ENCODE results near the gene CAT. TPM values are rescaled to one million over a fixed set of nuclear protein-coding genes. Genes with fewer than 3 reads are reported as not detected.

Gene CAT
- total RNA-seq, 1 experiment from 2014 or later = 53.9 TPM

DNA sequence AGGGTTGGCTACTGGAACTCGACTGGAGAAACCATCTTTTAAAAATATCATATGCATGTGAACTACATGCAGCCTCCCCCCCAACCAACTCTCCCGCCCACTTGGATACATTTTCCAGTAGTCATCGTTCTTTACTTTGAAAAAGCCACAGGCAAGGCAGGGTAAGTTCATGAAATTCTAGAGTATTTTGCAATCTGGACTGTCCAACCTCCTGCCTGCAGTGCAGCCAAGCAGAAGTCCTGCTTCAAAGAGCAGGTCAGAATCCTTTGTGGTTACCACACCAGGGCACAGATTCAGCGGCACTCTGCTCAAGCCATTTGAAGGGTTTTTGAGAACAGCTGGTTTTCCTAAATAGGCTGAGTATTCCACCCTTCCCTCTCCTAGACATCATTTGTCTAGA, 62.8 kb downstream of the CAT start:
- DNase-seq (ENCODE audit: low read depth in 1 of 2, low spot score in 2 of 2) = no peak
- Histone ChIP-seq H3K9me3 (replicated peaks) (no peaks in the 10 kb centered on the region), H3K27me3 (replicated peaks) (peaks cover 7% of the 10 kb centered on the region), H3K27ac (no peak overlapping the region), H3K4me3 (no peak overlapping the region), H3K4me1 (replicated peaks) (no peaks in the 10 kb centered on the region), H3K36me3 (no peaks in the 10 kb centered on the region)

DNA sequence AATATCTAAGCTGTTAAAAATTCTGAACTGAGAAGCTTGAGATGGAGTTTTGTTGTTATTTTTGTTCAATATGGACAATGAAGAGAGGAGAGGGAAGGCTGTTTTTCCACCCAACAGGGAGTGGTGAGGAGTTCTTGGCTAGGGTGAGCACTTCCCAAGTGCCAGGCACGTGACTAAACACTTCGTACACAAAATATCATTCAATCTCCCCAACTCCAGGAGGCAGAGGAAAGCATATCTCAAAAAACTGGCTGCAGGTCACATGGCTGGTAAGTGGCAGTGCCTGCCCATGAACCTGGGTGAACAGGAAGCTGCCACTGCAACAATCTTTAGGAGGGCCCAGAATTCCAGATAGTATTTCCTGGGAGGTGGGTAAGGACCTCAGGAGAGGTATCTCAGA, 63.2 kb downstream of the CAT start:
- Histone ChIP-seq H3K27me3 (replicated peaks) (peaks cover 5% of the 10 kb centered on the region), H3K36me3 (no peaks in the 10 kb centered on the region), H3K9me3 (replicated peaks) (no peaks in the 10 kb centered on the region), H3K27ac (no peak overlapping the region), H3K4me1 (replicated peaks) (no peaks in the 10 kb centered on the region), H3K4me3 (no peak overlapping the region)
- DNase-seq (ENCODE audit: low read depth in 1 of 2, low spot score in 2 of 2) = no peak

DNA sequence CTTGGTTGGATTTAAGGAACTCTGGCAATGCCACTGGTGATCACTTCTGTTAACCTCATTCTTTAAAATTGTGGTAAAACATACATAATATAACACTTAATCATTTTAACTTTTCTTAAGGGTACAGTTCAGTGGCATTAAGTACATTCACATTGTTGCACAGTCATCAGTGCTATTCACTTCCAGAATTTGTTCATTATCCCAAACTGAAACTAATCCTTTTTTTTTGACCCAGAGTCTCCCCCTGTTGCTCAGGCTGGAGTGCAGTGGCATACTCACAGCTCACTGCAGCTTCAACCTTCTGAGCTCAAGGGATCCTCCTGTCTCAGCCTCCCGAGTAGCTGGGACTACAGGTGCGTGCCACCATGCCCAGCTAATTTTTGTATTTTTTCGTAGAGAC, 64.2 kb downstream of the CAT start:
- peaks cover 2% of the 10 kb centered on the region; the same call in 1 of the 2 replicates for H3K27me3 ChIP-seq (replicated peaks)
- H3K9me3 ChIP-seq (replicated peaks) = no peaks in the 10 kb centered on the region
- no peak overlapping the region for H3K4me3 ChIP-seq
- no peaks in the 10 kb centered on the region for H3K36me3 ChIP-seq
- no peak for DNase-seq (ENCODE audit: low read depth in 1 of 2, low spot score in 2 of 2)
- no peaks in the 10 kb centered on the region for H3K4me1 ChIP-seq (replicated peaks)
- H3K27ac ChIP-seq = no peak overlapping the region

DNA sequence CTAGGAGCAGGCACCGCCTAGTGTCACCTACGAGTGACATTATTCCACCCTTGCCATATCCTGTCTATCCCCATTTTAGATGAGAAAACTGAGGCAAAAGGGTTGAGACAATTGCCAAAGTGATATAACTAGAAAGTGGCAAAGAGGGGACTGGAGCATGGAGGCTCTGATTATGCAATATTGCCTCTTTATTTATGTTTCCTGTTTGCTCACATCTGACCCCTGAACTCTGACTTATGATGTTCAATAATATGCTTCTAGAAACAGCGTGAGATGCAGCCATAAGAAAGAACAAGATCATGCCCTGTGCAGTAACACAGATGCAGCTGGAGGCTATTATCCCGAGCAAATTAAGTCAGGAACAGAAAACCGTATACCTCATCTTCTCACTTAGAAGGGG, 67.1 kb downstream of the CAT start:
- Histone ChIP-seq H3K4me3 (no peak overlapping the region), H3K9me3 (replicated peaks) (no peaks in the 10 kb centered on the region), H3K27me3 (replicated peaks) (no peaks in the 10 kb centered on the region; the same call in 1 of the 2 replicates), H3K27ac (no peak overlapping the region), H3K4me1 (replicated peaks) (no peaks in the 10 kb centered on the region), H3K36me3 (no peaks in the 10 kb centered on the region)
- DNase-seq (ENCODE audit: low read depth in 1 of 2, low spot score in 2 of 2) = no peak

DNA sequence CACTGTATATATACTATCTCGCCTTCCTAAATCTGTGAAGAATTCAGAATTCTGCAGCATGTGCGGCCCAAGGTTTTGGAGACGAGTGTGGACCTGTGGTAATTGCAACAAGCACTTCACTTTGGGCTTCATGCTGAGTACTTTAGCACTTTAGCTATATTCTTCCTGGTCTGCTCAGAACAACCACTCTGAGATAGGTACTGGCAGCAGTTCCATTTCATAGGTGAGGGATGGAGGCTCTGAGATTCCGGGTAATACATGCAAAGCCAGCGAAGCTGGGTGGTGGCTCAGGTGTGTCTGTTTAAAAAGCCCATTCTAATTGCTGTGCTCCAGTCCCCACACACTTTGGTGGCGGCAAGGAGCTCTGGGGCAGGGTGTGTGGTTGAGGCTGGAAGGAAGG, 68.4 kb downstream of the CAT start:
- Histone ChIP-seq H3K27me3 (replicated peaks) (no peaks in the 10 kb centered on the region; the same call in 1 of the 2 replicates), H3K4me1 (replicated peaks) (no peaks in the 10 kb centered on the region), H3K27ac (no peak overlapping the region), H3K4me3 (no peak overlapping the region), H3K36me3 (no peaks in the 10 kb centered on the region), H3K9me3 (replicated peaks) (no peaks in the 10 kb centered on the region)
- DNase-seq (ENCODE audit: low read depth in 1 of 2, low spot score in 2 of 2) = no peak

DNA sequence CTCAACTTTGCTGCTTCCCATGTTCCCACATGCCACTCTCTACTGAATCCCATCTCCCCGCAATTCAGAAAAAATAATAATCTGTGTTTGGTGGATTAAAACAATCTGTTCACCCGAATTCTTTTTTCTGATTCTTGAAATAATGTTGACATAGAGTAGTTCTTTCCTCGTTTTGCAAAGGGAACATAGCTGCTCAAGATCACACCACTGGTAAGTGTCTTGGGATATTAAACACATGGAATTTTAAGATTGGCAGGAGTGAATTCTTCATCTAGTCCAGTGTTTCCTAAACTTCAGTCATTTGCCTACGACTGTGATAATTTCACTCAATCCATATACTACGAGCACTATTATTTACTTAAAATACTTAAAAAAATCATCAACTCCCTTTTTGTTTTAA, 68.9 kb downstream of the CAT start:
- no peak for DNase-seq (ENCODE audit: low read depth in 1 of 2, low spot score in 2 of 2)

DNA sequence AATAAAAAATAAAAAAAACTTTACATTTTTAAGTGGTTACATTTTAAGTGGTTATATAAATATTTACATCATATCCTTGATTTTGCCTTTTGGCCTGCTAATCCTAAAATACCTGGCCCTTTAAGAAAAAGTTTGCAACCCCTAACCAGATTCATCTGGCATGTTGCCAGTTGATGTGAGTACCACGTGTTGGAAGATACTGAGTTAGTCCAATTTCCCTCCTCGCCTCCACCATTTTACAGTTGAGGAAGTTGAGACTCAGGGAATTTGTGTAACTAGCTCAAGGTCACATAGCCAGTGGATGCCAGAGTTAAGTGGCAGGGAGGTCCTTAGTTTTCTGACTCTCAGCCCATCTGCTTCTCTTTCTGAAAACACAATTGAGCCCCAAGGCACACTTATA, 69.8 kb downstream of the CAT start:
- H3K27ac ChIP-seq = no peak overlapping the region
- H3K4me3 ChIP-seq = no peak overlapping the region
- no peaks in the 10 kb centered on the region for H3K4me1 ChIP-seq (replicated peaks)
- DNase-seq (ENCODE audit: low read depth in 1 of 2, low spot score in 2 of 2) = no peak
- H3K9me3 ChIP-seq (replicated peaks) = no peaks in the 10 kb centered on the region
- no peaks in the 10 kb centered on the region; the same call in 1 of the 2 replicates for H3K27me3 ChIP-seq (replicated peaks)
- no peaks in the 10 kb centered on the region for H3K36me3 ChIP-seq

More for the DNA sequence above, 68.9 kb downstream of the CAT start:
- H3K9me3 ChIP-seq (replicated peaks) = no peaks in the 10 kb centered on the region
- no peak overlapping the region for H3K27ac ChIP-seq
- no peaks in the 10 kb centered on the region for H3K4me1 ChIP-seq (replicated peaks)
- no peaks in the 10 kb centered on the region; the same call in 1 of the 2 replicates for H3K27me3 ChIP-seq (replicated peaks)
- no peak overlapping the region for H3K4me3 ChIP-seq
- H3K36me3 ChIP-seq = no peaks in the 10 kb centered on the region

DNA sequence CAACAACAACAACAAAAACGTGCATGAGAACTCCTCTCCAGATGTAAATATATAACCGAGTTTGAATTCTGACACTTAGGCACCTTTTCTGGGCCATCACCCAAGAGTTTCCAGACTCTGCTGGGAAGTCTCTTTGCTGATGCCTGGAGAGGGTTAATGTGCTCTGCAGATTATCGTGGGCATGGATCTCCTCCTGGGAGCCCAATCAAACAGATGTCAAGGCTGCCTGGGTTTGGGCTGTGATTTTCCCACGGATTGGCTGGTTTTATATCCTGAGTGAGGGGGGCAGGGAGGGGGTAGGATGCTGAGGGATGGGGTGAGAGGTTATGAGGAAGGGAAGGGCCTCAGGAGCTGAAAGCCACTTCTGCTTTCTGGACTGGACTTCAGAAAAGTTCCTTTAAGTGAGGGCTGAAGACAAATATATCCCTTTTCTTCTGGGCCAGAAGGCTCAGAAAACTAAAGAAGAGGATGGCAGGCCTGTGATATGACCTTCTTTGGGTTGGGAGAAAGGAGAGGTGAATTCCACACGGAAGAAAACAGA, 70.7 kb downstream of the CAT start:
- no peaks in the 10 kb centered on the region; the same call in 1 of the 2 replicates for H3K27me3 ChIP-seq (replicated peaks)
- no peaks in the 10 kb centered on the region for H3K36me3 ChIP-seq
- no peaks in the 10 kb centered on the region for H3K9me3 ChIP-seq (replicated peaks)
- no peaks in the 10 kb centered on the region for H3K4me1 ChIP-seq (replicated peaks)
- H3K27ac ChIP-seq = no peak overlapping the region
- no peak overlapping the region for H3K4me3 ChIP-seq
- DNase-seq (ENCODE audit: low read depth in 1 of 2, low spot score in 2 of 2) = no peak

DNA sequence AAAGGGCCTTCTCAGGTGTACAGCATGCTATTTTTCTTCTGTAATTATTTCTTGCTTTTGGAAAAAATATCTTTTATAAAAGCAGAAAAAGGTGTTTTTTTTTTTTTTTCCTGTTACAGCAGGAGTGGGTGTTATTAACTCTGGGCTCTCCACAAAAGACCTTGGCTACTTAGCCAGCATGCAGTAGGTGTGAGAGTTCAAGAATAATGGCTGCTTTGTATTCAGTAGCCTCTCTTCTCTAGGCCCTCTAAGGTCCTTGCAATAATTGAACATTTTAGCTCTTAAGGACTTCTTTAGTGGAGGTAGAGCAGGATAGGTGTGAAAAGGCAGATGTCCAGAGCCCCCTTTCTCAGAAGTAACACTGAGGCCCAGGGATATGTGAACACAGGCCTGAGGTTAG, 71.5 kb downstream of the CAT start:
- DNase-seq (ENCODE audit: low read depth in 1 of 2, low spot score in 2 of 2) = no peak
- Histone ChIP-seq H3K4me3 (no peak overlapping the region), H3K4me1 (replicated peaks) (no peaks in the 10 kb centered on the region), H3K9me3 (replicated peaks) (no peaks in the 10 kb centered on the region), H3K27me3 (replicated peaks) (no peaks in the 10 kb centered on the region), H3K27ac (no peak overlapping the region), H3K36me3 (no peaks in the 10 kb centered on the region)

DNA sequence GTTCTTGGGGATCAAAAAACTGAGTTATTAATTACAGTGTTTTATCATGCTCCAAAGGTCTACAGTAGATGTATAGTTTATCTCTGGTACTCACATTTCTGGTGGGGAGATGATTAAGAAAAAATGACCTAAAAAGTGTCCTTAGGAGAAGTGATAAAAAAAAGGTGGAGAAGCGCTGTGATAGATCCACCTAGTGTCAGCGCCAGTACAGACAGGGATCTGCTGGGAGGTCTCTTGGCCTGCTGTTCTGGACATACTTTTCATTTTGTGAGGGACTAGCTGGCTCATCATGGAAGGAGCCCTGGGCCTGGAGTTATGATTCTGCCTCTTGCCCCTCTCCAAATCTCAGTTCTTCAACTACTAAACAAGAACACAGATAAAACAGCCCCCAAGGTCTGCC, 71.9 kb downstream of the CAT start:
- H3K9me3 ChIP-seq (replicated peaks) = no peaks in the 10 kb centered on the region
- no peak overlapping the region for H3K27ac ChIP-seq
- no peaks in the 10 kb centered on the region for H3K4me1 ChIP-seq (replicated peaks)
- no peak for DNase-seq (ENCODE audit: low read depth in 1 of 2, low spot score in 2 of 2)
- no peaks in the 10 kb centered on the region for H3K36me3 ChIP-seq
- H3K4me3 ChIP-seq = no peak overlapping the region
- no peaks in the 10 kb centered on the region for H3K27me3 ChIP-seq (replicated peaks)

DNA sequence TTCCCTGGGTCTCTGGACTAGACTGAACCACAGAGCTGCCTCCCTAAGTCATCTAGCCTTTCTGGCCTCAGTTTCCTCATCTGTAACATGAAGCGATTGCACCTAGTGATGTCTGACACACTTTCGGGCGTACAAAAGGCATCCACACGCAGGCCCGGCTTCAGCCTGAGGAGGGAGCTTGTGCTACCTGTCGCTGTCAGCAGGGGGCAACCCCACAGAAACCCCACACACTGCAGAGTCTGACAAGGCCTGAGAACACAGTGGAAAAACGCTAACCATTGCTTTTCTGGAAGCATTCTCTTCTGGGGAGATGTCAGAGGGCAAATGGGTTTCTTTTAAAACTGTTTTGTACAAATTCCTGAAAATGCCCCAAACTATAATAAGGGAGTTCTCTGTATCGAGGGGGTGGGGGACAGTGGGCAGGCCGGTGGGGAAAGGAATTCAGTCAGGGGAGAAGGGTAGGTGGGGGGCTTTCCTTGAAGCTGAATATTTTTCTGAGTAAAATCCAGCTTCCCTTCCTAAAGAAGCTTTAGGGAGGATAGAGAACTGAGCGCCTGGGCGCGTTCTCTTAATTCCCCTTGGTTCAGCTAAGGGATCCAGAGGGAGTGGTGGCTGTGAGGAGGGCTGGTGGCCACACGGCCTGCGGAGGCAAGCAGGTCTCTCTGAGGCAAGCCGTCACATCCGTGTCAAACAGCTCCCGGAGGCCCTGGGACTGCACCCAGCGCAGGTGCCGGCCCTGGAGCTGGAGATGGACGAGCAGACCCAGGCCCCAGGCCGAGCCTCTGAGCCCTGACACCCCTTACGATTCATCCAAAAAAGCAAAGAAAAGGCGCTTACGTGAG, 74.3 kb downstream of the CAT start:
- Histone ChIP-seq H3K36me3 (no peaks in the 10 kb centered on the region), H3K27me3 (replicated peaks) (peaks cover 1% of the 10 kb centered on the region; the same call in 1 of the 2 replicates), H3K9me3 (replicated peaks) (no peaks in the 10 kb centered on the region), H3K4me1 (replicated peaks) (no peaks in the 10 kb centered on the region), H3K27ac (no peak overlapping the region), H3K4me3 (no peak overlapping the region)
- DNase-seq (ENCODE audit: low read depth in 1 of 2, low spot score in 2 of 2) = peak; percentile 43 to 77

DNA sequence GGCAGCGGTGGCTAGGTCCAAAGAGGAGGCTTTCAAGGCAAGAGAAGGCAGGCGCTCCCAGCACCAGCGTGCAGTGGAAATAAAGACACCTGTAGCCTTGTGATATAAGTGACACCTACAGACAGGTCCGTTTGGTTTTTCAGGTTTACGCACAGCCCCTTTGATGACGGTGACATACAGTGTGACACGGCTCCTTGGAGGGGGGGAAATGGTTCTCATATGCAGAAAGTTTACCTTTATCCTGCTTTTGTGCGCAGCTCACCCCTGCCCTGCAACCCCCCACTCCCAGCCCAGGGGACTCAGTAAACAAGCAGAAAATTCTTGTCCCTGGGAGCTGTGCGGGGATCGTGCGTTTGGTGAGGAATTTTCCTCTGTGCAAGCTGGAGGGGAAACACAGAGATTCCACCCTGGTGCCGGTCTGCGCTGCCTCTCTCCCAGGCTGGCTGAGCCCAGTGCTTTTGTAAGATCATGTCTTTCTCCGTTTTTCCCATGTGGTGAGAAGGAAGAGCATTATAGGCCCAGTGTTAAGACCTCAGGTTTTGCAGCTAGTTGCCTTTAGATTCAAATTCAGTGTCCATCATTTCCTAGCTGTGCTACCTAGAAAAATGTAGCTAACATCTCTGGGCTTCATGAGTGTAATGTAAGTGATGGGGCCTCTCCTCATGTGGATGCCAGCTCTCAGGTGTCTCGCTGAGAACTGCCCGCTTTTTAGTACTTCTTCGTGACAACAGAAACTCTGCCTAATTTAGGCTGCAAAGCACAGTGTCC, 75.1 kb downstream of the CAT start, which contains the start of gene ELF5:
TSS of gene ELF5 (minus strand) at position 113 of the 768 bp plus-strand sequence. CDS start 8,045 bp downstream, outside the sequence.
- no peak within 1 kb of the TSS for H3K27ac ChIP-seq
- no peaks in the 10 kb centered on the region for H3K4me1 ChIP-seq (replicated peaks)
- H3K9me3 ChIP-seq (replicated peaks) = no peaks in the 10 kb centered on the region
- no peak within 1 kb of the TSS for H3K4me3 ChIP-seq
- H3K36me3 ChIP-seq = no peaks in the 10 kb centered on the region
- DNase-seq (ENCODE audit: low read depth in 1 of 2, low spot score in 2 of 2) = no peak
- peaks cover 4% of the 10 kb centered on the region; the same call in 1 of the 2 replicates for H3K27me3 ChIP-seq (replicated peaks)

DNA sequence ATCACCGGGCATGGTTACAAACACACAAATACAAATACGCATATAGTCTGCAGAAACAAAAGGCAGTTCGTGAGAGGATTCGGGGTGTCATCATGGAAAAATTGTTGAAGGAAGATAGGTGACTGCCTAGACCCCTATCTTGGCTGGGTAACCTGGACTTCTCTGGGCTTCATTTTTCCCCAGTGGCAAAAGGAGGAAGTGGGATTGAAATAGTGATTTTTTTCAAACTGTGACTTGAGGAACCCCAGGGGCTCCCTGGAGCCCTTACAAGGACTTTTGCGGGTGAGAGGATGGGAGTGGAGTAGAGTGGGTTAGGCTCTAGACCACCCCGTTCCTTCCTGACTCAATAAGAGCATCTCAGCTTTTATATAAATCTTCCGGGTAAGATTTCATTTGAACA, 75.9 kb downstream of the CAT start:
- Histone ChIP-seq H3K9me3 (replicated peaks) (no peaks in the 10 kb centered on the region), H3K36me3 (no peaks in the 10 kb centered on the region), H3K27me3 (replicated peaks) (peaks cover 8% of the 10 kb centered on the region; the same call in 1 of the 2 replicates), H3K27ac (no peak overlapping the region), H3K4me1 (replicated peaks) (no peaks in the 10 kb centered on the region), H3K4me3 (no peak overlapping the region)
- no peak for DNase-seq (ENCODE audit: low read depth in 1 of 2, low spot score in 2 of 2)
